Stimulated activated CD8-positive, alpha-beta memory T cell treated with anti-CD3 and anti-CD28 coated beads, Interleukin-7, amount 100 ng/mL, for 4 hours (primary cell): ENCODE results near the gene CCDC149.

Source experiments
- DNase-seq, 2 donors: peaks; one replicate each; pipeline ENCODE4 v3.0.0-alpha.2; 2020; ENCODE audit warnings: low read depth in 2 of 2

The CCDC149 gene

GRCh38 chr4:24881508-24882196, 31.2 kb downstream of the CCDC149 start:
- DNase-seq, result no peak

- no peak for DNase-seq
Measured at GRCh38 chr4:24880186-24880585, 32.7 kb downstream of the CCDC149 start.

GRCh38 chr4:24878636-24879016, 34.2 kb downstream of the CCDC149 start:
- no peak for DNase-seq

DNA sequence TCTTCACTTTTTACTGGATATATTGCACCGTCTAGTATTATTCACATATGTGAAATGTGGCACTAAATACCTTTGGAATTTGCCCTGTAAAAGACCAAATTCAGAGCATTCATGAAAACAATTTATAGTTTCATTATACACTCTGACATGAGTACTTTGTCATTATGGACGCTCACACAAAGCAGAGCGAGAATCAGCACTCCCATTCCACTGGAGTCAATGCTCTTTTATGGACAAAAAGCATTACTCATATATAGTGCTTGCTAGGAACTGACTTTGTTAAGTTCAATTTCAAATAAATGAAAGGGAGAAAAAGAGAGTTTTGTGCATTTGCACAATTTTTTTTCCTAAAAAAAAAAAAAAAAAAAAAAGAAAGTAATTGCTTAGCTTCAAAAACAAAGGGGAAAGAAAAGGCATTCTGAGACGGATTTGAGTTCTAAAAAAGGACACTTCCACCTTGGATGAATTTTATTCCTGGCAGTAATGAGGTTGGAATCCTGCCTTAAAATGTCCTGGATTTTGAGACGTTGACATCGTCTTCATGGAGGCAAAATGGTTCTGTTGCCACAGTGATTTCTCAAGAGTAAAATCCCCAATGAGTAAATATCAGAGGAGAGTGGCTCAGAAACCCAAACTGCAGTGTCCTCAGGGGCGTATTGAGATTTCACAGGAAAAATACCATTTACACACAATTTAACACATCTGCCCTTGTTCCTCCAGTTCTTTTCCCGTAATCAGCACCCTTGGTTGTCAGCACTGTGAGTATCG, 34.8 kb downstream of the CCDC149 start:
- no peak for DNase-seq

GRCh38 chr4:24876431-24876830, 36.4 kb downstream of the CCDC149 start:
- no peak for DNase-seq

GRCh38 chr4:24872720-24873119, 40.1 kb downstream of the CCDC149 start:
- no peak for DNase-seq

DNA sequence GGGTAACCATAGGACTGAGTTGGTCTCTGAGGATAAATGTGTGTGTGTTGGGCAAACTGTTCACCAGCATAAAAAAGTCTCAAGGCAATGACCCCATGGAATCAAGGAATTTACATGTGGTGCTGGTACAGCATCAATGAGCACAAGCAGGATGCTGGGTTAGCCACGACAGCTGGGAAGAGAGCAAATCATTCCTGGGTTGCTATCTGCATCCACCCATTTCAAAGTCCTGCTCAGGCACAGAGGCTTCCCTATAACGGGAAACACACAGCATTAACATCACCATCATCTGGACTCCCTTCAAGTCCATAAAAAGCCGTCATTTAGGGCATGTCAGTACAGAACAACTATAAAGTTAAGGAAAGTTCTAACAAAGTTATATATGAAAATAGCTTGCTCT, 41.6 kb downstream of the CCDC149 start:
- DNase-seq, result no peak

DNA sequence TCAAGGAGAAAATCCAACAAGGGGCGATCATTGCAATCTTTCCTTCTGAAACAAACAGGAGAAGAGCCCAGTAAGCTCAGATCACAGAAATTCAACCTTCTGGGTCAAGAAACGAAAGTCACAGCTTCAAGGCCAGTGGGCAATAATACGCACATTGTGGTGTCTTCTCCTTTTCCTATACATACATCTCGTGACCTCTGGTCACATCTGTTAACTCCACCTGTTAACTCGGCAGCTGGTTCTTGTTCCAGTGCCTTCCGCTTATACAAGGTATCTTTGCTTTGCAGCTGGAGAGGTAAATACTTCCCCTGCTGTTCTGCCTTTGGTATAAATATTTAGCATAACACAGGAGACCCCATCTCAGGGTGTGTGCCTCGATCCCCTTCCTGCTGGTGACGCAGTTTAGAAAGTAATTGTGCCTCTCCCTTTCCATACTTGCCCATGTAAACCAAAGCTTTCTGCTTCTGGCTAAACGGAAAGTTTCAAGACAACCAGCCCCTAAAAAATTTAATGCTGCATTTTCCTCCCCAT, 45.0 kb downstream of the CCDC149 start:
- no peak for DNase-seq

GRCh38 chr4:24867251-24867650, 45.6 kb downstream of the CCDC149 start:
- DNase-seq, result no peak

DNA sequence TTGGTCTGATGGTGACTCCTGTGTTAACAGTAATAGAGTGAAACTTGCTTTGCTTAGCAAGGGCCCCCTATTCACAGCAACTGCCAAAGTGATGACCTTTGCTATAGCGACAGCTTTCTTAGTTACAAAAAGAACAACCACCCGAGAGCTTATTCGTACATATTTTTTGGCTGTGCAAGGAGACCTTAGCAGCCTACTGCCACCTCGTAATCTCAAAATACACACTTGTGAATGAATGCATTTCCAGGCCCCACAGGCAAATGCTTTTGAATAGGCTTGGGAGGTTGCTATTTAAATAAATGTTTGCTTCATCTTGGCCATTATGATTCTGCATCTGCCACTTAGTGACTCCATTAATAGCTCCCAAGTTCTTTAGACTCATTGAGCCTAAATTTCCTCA, 47.4 kb downstream of the CCDC149 start:
- DNase-seq, result no peak

- DNase-seq, result no peak
Measured at GRCh38 chr4:24863799-24864198, 49.0 kb downstream of the CCDC149 start.

- no peak for DNase-seq
Measured at GRCh38 chr4:24862073-24862751, 50.6 kb downstream of the CCDC149 start.

DNA sequence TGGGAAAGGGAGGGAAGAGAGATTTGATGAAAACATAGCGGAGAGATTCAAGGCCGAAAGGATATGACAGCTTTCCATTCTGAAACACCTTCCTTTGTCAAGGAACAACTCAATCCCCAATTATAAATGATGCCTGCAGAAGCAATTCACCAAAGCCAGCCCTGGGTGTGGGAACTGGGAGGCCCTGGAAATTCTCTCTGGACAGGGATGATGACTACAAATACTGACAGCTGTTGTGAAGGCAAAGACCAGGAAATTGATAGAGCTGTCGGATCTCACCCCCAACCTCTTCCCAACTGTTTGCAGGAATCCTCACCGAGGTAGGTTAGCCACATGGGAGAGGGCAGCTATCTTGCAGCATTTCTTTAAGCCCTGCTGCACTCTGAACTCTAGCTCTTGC, 54.3 kb downstream of the CCDC149 start:
- DNase-seq, result no peak

DNA sequence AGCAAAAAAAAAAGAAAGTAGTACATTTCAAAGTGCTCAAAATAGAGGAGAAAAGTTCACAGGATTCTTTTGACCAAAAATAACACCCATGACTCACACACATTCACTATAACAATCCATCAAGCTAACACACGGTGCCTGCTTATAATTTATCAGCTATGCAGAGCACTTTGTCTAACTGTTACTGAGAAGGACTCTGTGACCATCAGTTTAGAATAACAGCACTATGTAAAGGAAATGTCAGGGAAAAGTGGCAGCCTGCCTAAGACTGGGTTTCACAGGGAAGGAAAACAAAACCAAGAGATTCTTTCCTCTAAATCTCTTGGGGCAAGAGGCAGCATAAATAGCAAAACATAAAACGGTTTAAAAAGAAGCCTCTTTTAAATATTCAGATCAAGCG, 54.8 kb downstream of the CCDC149 start:
- no peak for DNase-seq

DNA sequence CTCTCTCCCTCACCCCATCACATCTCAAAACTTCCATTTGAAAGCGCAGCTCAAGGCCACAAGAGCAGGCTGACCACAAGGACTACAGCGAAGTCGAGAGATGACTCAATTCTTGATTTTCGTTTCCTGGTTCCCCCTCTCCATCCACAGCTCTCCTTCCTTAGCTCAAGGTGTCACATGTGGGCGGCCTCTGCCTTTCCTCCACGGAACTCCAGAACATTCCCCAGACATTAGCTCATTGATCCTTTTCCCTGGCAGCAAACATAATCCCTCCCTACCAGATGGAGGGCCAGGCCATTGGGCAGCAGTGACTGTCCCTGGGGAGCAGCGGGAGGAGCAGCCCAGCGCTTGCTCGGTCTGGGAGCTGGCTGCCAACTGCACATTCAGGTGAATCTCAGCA, 56.3 kb downstream of the CCDC149 start:
- DNase-seq, result no peak

GRCh38 chr4:24855741-24856140, 57.1 kb downstream of the CCDC149 start:
- no peak for DNase-seq

- no peak for DNase-seq
Measured at GRCh38 chr4:24853142-24853541, 59.7 kb downstream of the CCDC149 start.

GRCh38 chr4:24850674-24851073, 62.2 kb downstream of the CCDC149 start:
- no peak for DNase-seq

DNA sequence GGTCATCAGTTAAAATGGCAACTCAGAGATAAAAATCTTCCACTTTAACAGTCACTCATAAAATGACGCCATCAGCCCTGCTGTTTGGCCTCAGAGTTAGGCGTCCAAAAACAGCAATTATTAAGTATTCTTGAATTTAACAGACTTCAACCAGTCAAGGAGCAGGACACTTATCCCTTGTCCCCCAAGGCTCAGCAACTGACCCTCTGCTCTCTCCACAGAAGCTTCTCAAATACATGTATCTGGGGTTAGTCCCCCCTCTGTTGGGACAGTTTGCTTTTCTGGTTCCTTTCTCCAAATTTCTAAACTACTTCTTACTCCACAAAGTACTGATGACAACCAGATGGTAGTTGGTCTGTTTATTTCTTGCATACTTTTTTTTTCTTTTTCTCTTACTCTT, 63.1 kb downstream of the CCDC149 start:
- no peak for DNase-seq

DNA sequence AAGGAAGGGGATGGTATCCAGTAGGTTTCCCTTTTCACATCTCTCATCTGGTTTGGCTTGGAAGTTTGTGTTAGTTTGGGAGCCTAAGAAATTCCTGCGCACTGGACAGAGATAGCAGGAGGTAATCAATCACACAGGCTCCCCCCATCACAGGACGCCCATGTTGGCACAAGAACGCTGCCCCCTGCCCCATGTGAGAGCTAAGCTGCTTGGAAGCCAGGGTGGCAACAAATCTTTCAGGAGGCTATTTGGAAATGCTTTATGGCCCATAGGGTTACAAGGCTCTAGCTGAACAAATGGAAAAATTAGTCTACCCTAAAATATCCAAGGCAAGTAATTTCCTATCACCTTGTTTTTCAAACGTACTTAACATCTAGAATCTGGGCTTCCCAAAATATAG, 63.5 kb downstream of the CCDC149 start:
- DNase-seq, result no peak

DNA sequence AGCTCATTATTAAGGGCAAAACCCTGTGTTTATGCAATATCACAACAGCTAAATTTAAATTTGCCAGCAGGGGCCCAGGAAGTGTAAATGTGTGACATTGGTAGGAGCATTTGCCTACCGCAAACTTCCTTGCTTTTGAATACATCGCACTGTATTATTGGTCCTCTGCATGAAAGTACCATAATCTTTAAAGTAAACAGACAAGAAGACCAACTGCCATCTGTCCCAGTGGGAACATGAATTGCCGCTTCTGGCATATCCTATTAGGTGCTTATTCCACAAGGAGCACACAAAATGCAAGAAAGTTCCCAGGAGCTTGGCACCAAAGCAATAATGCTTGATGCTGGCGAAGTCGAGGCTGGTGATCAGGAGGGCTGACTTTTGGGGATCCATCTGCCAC, 66.1 kb downstream of the CCDC149 start:
- no peak for DNase-seq

DNA sequence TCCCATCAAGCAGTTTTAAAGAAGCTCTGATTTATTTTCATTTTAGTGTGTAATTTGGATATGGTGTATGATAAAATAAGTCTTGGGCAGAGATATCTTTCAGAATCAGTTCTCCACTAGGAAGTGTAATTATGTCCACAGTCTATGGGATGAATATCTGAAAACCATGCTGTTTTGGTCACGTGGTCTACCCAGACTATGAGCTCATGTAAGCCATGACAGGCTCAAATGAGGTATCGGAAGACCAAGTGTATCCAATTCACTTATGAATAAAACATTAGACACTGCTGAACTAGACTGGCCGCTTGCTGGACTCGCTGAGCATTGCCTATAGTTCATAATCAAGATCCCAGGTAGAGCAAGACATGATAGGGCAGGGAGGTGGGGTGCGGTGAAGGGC, 66.9 kb downstream of the CCDC149 start:
- no peak for DNase-seq

GRCh38 chr4:24845132-24845531, 67.7 kb downstream of the CCDC149 start:
- DNase-seq, result no peak
